ENCODE data around the gene ADAD1.

GRCh38 chr4:122364700-122365404, 14.0 kb upstream of the ADAD1 start:
- TF ChIP-seq POLR2A (IDR thresholded peaks at IDR 0.05) (no peak), CTCF (IDR thresholded peaks at IDR 0.05) (no peak)
